ENCODE measurements around the gene MYOC.

DNA sequence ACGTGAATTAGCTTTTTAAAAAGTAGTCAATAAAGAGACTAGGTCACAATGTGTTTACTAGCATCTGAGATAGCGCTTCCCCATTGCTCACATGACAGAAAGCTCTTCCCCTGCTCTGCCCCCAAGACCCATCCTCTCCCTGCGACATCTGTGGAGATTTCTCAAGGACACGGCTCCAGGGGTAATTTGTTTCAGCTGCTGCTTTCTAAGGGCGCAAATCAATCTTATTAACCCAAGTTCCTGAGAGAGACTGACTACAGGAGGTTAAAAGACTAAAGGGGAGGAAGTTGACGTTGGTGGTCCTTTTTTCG is 30.4 kb downstream of the MYOC start, which contains the start of gene MYOCOS:
- TF ChIP-seq CTCF (IDR thresholded peaks at IDR 0.05; ENCODE audit: poor library complexity, severe bottlenecking) (no peak), TAF1 (IDR thresholded peaks at IDR 0.05; ENCODE audit: low read depth) (no peak), POLR2AphosphoS5 (IDR thresholded peaks at IDR 0.05) (no peak), EZH2 (IDR thresholded peaks at IDR 0.05; ENCODE audit: borderline replicate concordance, insufficient read depth, low read length, poor library complexity, severe bottlenecking) (no peak), EP300 (conservative IDR thresholded peaks at IDR 0.05; ENCODE audit: poor library complexity, severe bottlenecking) (no peak)

Measured in neural cell (in vitro differentiated cells).